ENCODE data around the gene RBM15. TPM values are rescaled to one million over a fixed set of nuclear protein-coding genes. Genes with fewer than 3 reads are reported as not detected.
A peak's percentile ranks its signal among the peaks of the same experiment; 100 is the strongest.

RBM15 gene
- total RNA-seq, 1 experiment from 2014 or later, result 35.2 TPM

DNA sequence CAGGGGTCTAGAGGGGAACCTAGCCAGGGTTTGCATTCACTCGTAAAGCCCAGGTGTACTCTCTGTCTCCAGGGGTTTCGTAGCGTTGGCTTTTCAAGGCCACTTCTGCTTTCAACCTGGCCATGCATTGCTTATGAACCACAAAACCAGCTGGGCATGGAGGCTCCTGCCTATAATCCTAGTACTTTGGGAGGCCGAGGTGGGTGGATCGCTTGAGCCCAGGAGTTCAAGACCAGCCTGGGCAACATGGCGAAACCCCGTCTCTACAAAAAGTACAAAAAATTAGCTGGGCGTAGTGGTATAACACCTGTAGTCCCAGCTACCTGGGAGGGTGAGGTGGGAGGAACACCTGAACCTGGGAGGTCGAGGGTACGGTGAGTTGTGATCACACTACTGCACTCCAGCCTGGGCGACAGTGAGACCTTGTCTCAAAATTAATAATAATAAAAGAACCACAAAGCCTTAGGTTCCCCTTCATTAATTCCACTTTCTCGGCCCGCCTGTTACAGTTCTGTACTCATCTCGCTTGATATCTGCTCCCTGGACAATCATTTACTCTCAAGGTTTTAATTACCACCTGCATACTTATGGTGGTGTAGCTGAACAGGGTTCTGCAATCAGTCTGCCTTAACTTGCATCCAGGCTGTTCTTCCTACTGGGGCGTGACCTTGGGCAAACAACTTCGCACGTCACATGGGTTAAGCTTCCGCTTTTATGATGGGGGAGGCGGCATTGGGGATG lies 45.6 kb downstream of the RBM15 start:
- no peak overlapping the region for H3K4me3 ChIP-seq
- peaks cover 23% of the 10 kb centered on the region for H3K36me3 ChIP-seq
- H3K27ac ChIP-seq, result no peak overlapping the region
- no peak for DNase-seq (ENCODE audit: low read depth in 1 of 2, low spot score in 2 of 2)
- no peaks in the 10 kb centered on the region for H3K9me3 ChIP-seq (replicated peaks)
- no peaks in the 10 kb centered on the region for H3K27me3 ChIP-seq (replicated peaks)
- peaks cover 8% of the 10 kb centered on the region for H3K4me1 ChIP-seq (replicated peaks)

DNA sequence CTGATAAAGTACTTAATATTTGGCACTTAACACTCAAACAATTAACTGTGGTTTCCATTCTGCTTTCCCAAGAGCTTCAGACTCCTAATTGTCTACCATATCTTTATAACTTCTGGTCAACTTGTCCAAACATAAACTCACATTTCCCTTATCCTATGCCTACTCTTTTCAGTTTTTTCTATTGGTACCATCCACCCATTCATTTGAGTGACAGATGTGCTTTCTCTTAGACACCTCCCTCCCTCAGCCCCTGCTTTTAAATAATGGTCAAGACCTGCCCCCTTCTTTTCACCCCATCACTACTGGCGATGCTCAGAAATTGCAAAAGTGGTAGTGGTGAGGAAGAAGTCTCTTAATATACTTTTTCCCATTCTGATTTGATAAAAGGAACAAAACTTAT lies 46.2 kb downstream of the RBM15 start:
- Histone ChIP-seq H3K4me1 (replicated peaks) (peaks cover 14% of the 10 kb centered on the region), H3K27ac (no peak overlapping the region), H3K9me3 (replicated peaks) (no peaks in the 10 kb centered on the region), H3K36me3 (peaks cover 23% of the 10 kb centered on the region), H3K27me3 (replicated peaks) (no peaks in the 10 kb centered on the region), H3K4me3 (no peak overlapping the region)
- DNase-seq (ENCODE audit: low read depth in 1 of 2, low spot score in 2 of 2), result no peak

DNA sequence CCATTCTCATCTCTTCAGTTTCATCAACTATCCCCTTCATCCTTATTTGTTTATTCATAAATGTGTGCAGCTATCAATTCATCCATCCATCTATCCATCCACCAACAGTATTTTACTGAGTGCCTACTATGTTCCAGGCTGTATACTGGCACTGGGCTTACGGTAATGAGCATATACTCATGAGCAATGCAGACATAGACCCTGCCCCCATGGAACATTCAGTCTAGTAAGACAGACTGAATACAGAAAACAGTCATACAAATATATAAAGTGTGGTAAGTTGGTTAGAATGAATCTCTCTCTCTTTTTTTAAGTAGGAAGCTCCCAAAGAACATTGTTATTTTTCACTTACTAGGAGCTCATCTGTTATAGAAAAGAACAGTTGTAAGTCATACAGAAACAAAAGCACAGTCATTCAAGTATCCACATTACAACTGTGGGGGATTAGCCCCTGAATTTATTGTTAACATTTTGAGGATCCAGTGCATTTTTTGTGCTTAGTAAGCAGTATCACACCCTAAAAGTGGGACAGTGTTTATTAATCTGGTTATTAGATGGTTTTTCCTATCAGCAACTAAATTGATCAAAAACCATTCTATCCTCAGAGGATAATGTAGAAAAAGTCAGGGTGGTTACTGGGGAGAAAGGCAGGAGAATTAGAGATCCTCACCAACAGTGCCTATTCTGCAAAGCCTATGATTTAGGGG lies 48.0 kb downstream of the RBM15 start:
- H3K27ac ChIP-seq, result no peak overlapping the region
- H3K4me1 ChIP-seq (replicated peaks), result peaks cover 33% of the 10 kb centered on the region
- H3K4me3 ChIP-seq, result no peak overlapping the region
- H3K27me3 ChIP-seq (replicated peaks), result no peaks in the 10 kb centered on the region
- no peak for DNase-seq (ENCODE audit: low read depth in 1 of 2, low spot score in 2 of 2)
- H3K9me3 ChIP-seq (replicated peaks), result no peaks in the 10 kb centered on the region
- H3K36me3 ChIP-seq, result peaks cover 14% of the 10 kb centered on the region

DNA sequence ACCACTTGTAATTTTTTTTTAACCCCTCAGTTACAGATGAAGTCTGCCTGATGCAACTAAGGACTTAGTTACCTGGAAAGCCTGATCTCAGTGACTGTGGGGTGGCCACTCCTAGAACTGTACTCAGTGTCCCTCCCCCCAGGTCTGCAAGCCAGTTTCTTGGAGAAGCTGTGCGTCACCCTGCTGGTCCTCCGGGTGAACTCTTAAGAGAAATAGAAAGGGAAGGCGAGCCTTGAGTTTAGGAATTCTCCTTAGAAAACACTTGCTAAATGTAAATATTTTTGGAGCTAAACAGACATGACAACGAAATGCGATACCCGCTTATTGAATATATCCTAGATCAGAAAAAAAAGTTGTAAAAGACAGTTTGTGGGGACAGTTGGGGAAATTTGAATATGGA lies 50.9 kb downstream of the RBM15 start:
- H3K4me1 ChIP-seq (replicated peaks), result peaks cover 58% of the 10 kb centered on the region
- peak; percentile 63 to 80 for DNase-seq (ENCODE audit: low read depth in 1 of 2, low spot score in 2 of 2)

DNA sequence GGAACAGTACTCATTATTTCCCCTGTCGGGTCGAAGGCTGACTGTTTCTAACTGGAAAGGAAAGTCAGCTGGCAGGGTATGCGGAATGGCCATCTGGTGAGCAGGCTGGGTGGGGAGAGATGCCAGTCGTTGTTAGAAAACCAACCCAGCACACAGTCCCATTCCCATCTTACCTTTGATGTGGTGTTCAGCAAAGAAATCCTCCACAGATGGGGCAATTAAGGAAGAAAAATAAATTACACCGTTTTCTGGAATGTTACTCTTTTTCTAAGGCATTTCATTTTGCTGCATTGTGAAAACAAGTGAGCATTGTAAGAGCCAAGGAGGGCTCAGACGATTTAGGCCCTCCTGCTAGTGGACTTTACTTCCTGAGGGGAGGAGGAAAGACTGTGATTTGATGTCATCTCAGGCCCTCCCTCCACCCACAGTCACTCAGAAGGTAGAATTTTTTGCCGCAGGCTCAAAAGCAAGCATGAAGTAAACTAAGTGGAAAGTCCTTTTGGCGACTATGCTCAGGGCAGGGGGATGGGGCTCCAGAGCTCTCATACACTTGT lies 51.6 kb downstream of the RBM15 start, which contains the start of gene SLC16A4:
Gene SLC16A4, minus strand, starts transcription at position 335 of the 554 bp plus-strand sequence. CDS start 1,703 bp downstream, outside the sequence.
- peaks cover 59% of the 10 kb centered on the region for H3K4me1 ChIP-seq (replicated peaks)
- DNase-seq (ENCODE audit: low read depth in 1 of 2, low spot score in 2 of 2), result peak; percentile 71 to 90

More for the DNA sequence above, 50.9 kb downstream of the RBM15 start:
- Histone ChIP-seq H3K36me3 (no peaks in the 10 kb centered on the region; the same call in 1 of the 2 replicates), H3K27me3 (replicated peaks) (no peaks in the 10 kb centered on the region), H3K9me3 (replicated peaks) (no peaks in the 10 kb centered on the region), H3K27ac (peak overlapping the region; percentile 70), H3K4me3 (peak overlapping the region; percentile 19)

DNA sequence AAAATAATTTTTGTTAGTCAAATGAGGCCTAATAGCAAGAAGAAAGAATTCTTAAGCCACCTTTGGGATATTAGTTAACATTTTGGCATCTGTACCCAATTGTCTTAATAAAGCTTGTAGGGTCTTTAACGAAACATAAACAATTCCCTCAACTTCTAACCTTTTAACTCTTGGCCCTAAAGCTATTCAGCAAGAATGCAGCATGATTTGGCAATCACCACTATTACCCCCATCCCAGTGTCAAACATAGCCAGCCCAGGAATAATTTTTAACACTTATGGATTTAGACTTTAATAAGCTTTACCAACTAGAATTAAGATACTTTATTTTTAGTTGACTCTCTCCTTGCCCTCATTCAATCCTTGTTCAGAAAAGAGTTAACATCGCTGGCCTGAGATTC lies 54.1 kb downstream of the RBM15 start:
- Histone ChIP-seq H3K27me3 (replicated peaks) (no peaks in the 10 kb centered on the region), H3K9me3 (replicated peaks) (no peaks in the 10 kb centered on the region), H3K4me3 (no peak overlapping the region), H3K36me3 (0 out of 2 replicates have a peak, but pooled peaks cover 4% of the 10 kb centered on the region), H3K27ac (peak overlapping the region; percentile 66), H3K4me1 (replicated peaks) (peaks cover 59% of the 10 kb centered on the region)
- DNase-seq (ENCODE audit: low read depth in 1 of 2, low spot score in 2 of 2), result no peak

More for the DNA sequence above, 51.6 kb downstream of the RBM15 start, which contains the start of gene SLC16A4:
- H3K27me3 ChIP-seq (replicated peaks), result no peaks in the 10 kb centered on the region
- H3K4me3 ChIP-seq, result peak within 1 kb of the TSS; percentile 19
- no peaks in the 10 kb centered on the region for H3K9me3 ChIP-seq (replicated peaks)
- H3K36me3 ChIP-seq, result no peaks in the 10 kb centered on the region; the same call in 1 of the 2 replicates
- peak within 1 kb of the TSS; percentile 70 for H3K27ac ChIP-seq

DNA sequence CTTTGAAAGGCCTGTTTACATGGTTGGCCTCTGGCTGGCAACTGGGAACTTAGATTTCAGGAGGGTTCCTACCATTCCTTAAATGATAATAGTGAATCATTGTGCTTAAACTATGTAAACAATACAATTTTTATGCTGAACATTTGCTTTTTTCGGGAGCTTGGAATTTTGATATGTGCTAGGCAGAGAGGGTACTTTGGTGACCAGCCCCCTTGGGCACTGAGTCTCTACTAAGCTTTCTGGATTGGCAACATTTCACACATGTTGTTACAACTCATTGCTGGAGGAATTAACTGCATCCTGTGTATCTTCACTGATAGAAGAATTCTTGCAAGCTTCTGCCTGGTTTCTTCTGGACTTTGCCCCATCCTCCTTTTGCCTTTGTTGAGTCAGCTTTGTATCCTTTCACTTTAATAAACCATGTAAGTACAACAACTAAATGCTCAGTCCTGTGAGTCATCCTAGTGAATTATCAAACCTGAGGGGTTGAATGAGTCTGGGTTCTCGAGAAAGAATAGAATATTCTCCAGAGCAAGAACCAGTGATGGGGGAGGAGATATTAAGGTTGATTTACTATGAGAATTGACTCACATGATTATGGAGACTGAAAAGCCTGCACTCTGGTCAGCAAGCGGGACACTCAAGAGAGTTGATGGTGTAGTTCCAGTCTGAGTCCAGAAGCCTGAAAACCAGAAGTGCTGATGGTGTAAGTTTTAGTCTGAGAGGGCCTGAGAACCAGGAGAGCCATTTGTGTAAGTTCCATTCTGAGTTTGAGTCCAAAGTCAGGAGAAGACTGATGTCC lies 54.7 kb downstream of the RBM15 start:
- H3K4me3 ChIP-seq, result no peak overlapping the region
- 0 out of 2 replicates have a peak, but pooled peaks cover 4% of the 10 kb centered on the region for H3K36me3 ChIP-seq
- H3K27me3 ChIP-seq (replicated peaks), result no peaks in the 10 kb centered on the region
- H3K27ac ChIP-seq, result peak overlapping the region; percentile 66
- H3K4me1 ChIP-seq (replicated peaks), result peaks cover 59% of the 10 kb centered on the region
- peak; percentile 61 to 90 for DNase-seq (ENCODE audit: low read depth in 1 of 2, low spot score in 2 of 2)
- no peaks in the 10 kb centered on the region for H3K9me3 ChIP-seq (replicated peaks)

DNA sequence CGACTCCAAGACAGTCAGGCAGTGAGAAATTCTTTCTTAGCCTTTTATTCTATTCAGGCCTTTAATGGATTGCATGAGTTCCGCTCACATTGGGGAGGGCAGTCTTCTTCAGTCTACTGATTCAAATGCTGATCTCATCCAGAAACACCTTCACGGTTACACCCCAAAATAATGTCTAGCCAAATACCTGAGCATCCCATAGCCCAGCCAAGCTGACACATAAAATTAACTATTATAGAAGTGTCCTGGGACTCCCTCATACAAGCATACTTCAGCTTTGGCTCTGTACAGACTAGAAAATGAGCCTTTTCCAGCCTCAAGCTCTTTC lies 55.3 kb downstream of the RBM15 start:
- Histone ChIP-seq H3K27me3 (replicated peaks) (no peaks in the 10 kb centered on the region), H3K4me3 (no peak overlapping the region), H3K4me1 (replicated peaks) (peaks cover 57% of the 10 kb centered on the region), H3K36me3 (peaks cover 5% of the 10 kb centered on the region; the same call in 1 of the 2 replicates), H3K9me3 (replicated peaks) (no peaks in the 10 kb centered on the region), H3K27ac (peak overlapping the region; percentile 66)
- no peak for DNase-seq (ENCODE audit: low read depth in 1 of 2, low spot score in 2 of 2)

Other genes with a start within 250 kb of the RBM15 start
- gene UBL4B, start 226.9 kb upstream of the RBM15 start, total RNA-seq (2014; rRNA removed; shearing (Covaris generic)), result not detected in 2 replicates
- 1.0 and 2.1 TPM in 2 replicates for gene SLC6A17, start 188.9 kb upstream of the RBM15 start, total RNA-seq (2014; rRNA removed; shearing (Covaris generic))
- 0.26 and 1.2 TPM in 2 replicates for gene KCNC4, start 129.1 kb upstream of the RBM15 start, total RNA-seq (2014; rRNA removed; shearing (Covaris generic))
- 7.0 and 17.4 TPM in 2 replicates for gene SLC16A4, start 51.6 kb downstream of the RBM15 start, total RNA-seq (2014; rRNA removed; shearing (Covaris generic))
- gene LAMTOR5, start 68.3 kb downstream of the RBM15 start, total RNA-seq (2014; rRNA removed; shearing (Covaris generic)), result 114 and 145 TPM in 2 replicates
- not detected in 2 replicates for gene PROK1, start 111.8 kb downstream of the RBM15 start, total RNA-seq (2014; rRNA removed; shearing (Covaris generic))
- gene KCNA10, start 179.8 kb downstream of the RBM15 start, total RNA-seq (2014; rRNA removed; shearing (Covaris generic)), result not detected in 2 replicates